ENCODE measurements around the gene STMN3. TPM values are rescaled to one million over a fixed set of nuclear protein-coding genes. Genes with fewer than 3 reads are reported as not detected.
"Not testable (repeated sequence)": the region's sequence is repeated elsewhere in the genome, so short reads cannot be mapped to it uniquely, and the experiment has no call there.

Gene STMN3
- total RNA-seq, 2 experiments from 2014 or later: 49.4 to 54.4 TPM

DNA sequence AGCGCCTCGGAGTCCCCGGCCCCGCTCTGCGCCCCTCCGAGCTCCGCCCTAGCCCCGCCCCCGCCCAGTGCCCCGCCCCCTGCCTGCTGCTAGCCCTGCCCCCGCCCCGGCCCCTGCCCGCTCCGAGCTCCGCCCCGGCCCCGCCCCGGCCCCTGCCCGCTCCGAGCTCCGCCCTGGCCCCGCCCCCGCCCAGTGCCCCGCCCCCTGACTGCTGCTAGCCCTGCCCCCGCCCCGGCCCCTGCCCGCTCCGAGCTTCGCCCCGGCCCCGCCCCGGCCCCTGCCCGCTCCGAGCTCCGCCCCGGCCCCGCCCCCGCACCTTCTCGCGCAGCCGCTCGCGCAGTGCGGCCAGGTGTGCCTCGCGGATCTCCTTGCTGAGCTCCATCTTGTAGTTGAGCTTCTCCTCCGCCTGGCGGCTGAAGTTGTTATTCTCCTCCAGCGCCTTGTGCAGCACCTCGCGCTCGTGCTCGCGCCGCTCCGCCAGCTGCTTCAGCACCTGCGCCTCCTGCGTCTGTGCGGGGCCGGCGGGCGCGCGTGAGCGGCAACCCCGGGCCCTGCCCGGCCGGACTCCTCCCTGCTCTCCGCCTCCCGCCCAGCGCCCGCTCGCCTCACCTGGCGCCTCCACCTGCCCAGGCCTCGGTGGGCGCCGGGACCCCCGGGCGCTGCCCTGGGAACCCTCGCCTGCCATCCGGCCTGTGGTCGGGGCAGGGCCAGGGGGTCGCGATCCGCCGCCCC is 11.3 kb downstream of the STMN3 start:
- Mint-ChIP-seq H3K27me3 (no peaks in the 10 kb centered on the region), H3K36me3 (ENCODE audit: low read depth) (peaks cover 14% of the 10 kb centered on the region), H3K4me3 (peak overlapping the region; percentile 74), H3K4me1 (peaks cover 25% of the 10 kb centered on the region), H3K9me3 (no peaks in the 10 kb centered on the region), H3K27ac (peak overlapping the region; percentile 88)
- ChIA-PET POLR2A (interaction anchor here (0.7 to 1.4 kb wide), 2 partner anchors 14 to 326 kb away, joined by 4 to 5 read pairs; no protein-coding TSS in a partner anchor), CTCF (interaction anchor here (0.6 to 2.5 kb wide), 16 partner anchors 9 to 108 kb away, joined by 3 to 16 read pairs (median 5); partner anchors contain the start of genes GMEB2, HELZ2, LIME1 and PTK6)
- peak; percentile 96 for DNase-seq

- H3K36me3 Mint-ChIP-seq (ENCODE audit: low read depth): peaks cover 14% of the 10 kb centered on the region
- POLR2A ChIA-PET: interaction anchor here (0.6 to 1.4 kb wide), 2 partner anchors 14 to 139 kb away, joined by 3 to 4 read pairs; no protein-coding TSS in a partner anchor
- H3K4me3 Mint-ChIP-seq: peak overlapping the region; percentile 74
- no peaks in the 10 kb centered on the region for H3K27me3 Mint-ChIP-seq
- H3K4me1 Mint-ChIP-seq: peaks cover 28% of the 10 kb centered on the region
- CTCF ChIA-PET: interaction anchor here (0.6 to 2.5 kb wide), 13 partner anchors 9 to 109 kb away, joined by 3 to 16 read pairs (median 5); partner anchors contain the start of genes GMEB2, HELZ2, LIME1 and PTK6
- H3K27ac Mint-ChIP-seq: peak overlapping the region; percentile 88
- H3K9me3 Mint-ChIP-seq: no peaks in the 10 kb centered on the region
- peak; percentile 72 for DNase-seq
Observed at GRCh38 chr20:63641146-63641791, 12.0 kb downstream of the STMN3 start.

- CTCF ChIA-PET: interaction anchor here (2.3 to 2.5 kb wide), 2 partner anchors 13 to 102 kb away, joined by 16 read pairs; partner anchors contain the start of genes PTK6 and STMN3
- H3K27me3 Mint-ChIP-seq, DNase-seq, H3K9me3 Mint-ChIP-seq, POLR2A ChIA-PET: not testable (repeated sequence)
- Mint-ChIP-seq H3K27ac (peak overlapping the region; percentile 100), H3K4me1 (peaks cover 31% of the 10 kb centered on the region), H3K36me3 (ENCODE audit: low read depth) (peaks cover 14% of the 10 kb centered on the region), H3K4me3 (peak overlapping the region; percentile 87)
Observed at GRCh38 chr20:63640686-63641085, 12.5 kb downstream of the STMN3 start.

DNA sequence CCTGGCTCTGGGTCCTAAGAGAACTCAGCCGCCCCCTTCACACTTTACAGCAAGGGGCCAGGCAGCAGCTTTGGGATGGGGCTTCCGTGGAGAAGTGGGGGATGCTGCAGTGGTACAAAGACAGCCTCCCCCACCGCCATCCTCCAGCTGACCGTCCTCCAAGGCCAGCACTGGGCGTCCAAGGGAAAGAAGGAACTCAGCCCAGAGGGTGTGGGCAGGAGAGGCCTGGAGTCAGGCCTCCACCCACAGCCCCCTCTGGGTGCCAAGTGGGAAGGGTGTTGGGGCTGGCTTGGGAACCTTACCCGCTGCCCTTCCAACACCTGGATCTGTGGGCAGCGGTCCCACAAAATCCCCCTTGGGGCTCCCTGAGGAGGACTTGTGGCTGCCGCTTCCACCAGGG is 13.1 kb downstream of the STMN3 start:
- no peaks in the 10 kb centered on the region for H3K9me3 Mint-ChIP-seq
- peak overlapping the region; percentile 87 for H3K4me3 Mint-ChIP-seq
- DNase-seq: no peak
- CTCF ChIA-PET: no interaction called here
- peak overlapping the region; percentile 100 for H3K27ac Mint-ChIP-seq
- H3K4me1 Mint-ChIP-seq: peaks cover 37% of the 10 kb centered on the region
- peaks cover 14% of the 10 kb centered on the region for H3K36me3 Mint-ChIP-seq (ENCODE audit: low read depth)
- H3K27me3 Mint-ChIP-seq: no peaks in the 10 kb centered on the region
- POLR2A ChIA-PET: interaction anchor here (0.6 to 1.5 kb wide), 2 partner anchors 67 to 68 kb away, joined by 3 to 4 read pairs; partner anchors contain the start of genes ARFRP1, HELZ2 and ZGPAT

GRCh38 chr20:63639093-63639975 is 13.9 kb downstream of the STMN3 start:
- H3K4me3 Mint-ChIP-seq: peak overlapping the region; percentile 87
- ChIA-PET CTCF (no interaction called here), POLR2A (interaction anchor here (0.6 to 1.5 kb wide), 2 partner anchors 66 to 69 kb away, joined by 3 to 4 read pairs; partner anchors contain the start of genes ARFRP1, HELZ2 and ZGPAT)

DNA sequence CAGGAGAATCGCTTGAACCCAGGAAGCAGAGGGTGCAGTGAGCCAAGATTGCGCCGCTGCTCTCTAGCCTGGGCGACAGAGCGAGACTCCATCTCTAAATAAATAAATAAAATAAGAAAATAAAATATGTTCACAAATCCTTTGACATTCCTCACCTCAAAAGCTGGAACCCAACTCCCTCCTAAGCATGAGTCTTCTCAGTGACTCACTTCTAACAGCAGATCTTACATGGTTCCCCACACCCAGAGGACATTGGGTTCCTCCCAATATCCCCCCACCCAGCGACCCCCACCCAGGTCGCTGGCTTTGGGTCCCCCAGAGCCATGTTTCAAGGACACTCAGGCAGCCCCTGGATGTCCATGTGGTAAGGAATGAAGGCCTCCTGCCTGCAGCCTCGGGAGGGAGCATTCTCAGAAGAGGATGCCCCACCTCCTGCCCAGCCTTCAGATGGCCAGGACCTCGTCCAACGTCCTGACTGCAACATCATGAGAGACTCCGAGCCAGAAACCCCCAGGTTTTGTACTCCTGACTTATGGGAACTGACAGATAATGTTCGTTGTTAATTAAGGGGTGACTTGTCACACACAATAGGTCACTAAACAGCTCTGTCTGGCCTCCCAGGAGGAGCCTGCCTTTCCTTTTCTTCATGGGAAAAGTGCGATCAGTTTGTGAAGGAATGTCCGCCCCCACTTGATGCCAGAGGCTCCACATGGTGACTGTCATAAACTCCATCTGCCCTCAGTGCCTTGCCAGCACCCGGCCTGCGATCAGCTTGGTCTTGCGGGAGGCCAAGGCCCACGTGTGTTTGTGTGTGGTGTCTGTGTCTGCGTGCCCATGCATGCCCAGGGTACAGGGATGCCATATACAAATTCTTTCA is 16.2 kb downstream of the STMN3 start:
- DNase-seq: no peak
- peak overlapping the region; percentile 96 for H3K27ac Mint-ChIP-seq
- CTCF ChIA-PET: interaction anchor here (0.8 to 1.7 kb wide), 4 partner anchors 12 to 113 kb away, joined by 3 to 5 read pairs (median 4); partner anchors contain the start of gene PTK6
- H3K9me3 Mint-ChIP-seq: no peaks in the 10 kb centered on the region
- POLR2A ChIA-PET: no interaction called here
- H3K36me3 Mint-ChIP-seq (ENCODE audit: low read depth): peaks cover 23% of the 10 kb centered on the region
- H3K4me3 Mint-ChIP-seq: peak overlapping the region; percentile 10
- peaks cover 56% of the 10 kb centered on the region for H3K4me1 Mint-ChIP-seq
- no peaks in the 10 kb centered on the region for H3K27me3 Mint-ChIP-seq

More at GRCh38 chr20:63639093-63639975, 13.9 kb downstream of the STMN3 start:
- H3K9me3 Mint-ChIP-seq: no peaks in the 10 kb centered on the region
- H3K27ac Mint-ChIP-seq: peak overlapping the region; percentile 100
- DNase-seq: peak; percentile 89
- H3K4me1 Mint-ChIP-seq: peaks cover 43% of the 10 kb centered on the region
- no peaks in the 10 kb centered on the region for H3K27me3 Mint-ChIP-seq
- H3K36me3 Mint-ChIP-seq (ENCODE audit: low read depth): peaks cover 14% of the 10 kb centered on the region

GRCh38 chr20:63635431-63636141 is 17.6 kb downstream of the STMN3 start:
- Mint-ChIP-seq H3K4me1 (peaks cover 63% of the 10 kb centered on the region), H3K36me3 (ENCODE audit: low read depth) (peaks cover 25% of the 10 kb centered on the region), H3K9me3 (no peaks in the 10 kb centered on the region), H3K27ac (peak overlapping the region; percentile 98), H3K4me3 (peak overlapping the region; percentile 62), H3K27me3 (no peaks in the 10 kb centered on the region)
- CTCF ChIA-PET: interaction anchor here (0.8 to 1.9 kb wide), 3 partner anchors 33 to 98 kb away, joined by 3 to 7 read pairs (median 6); partner anchors contain the start of gene PTK6
- POLR2A ChIA-PET: interaction anchor here (0.6 kb wide), 2 partner anchors 9 to 10 kb away, joined by 3 to 4 read pairs; partner anchors contain the start of gene GMEB2
- peak; percentile 87 for DNase-seq

DNA sequence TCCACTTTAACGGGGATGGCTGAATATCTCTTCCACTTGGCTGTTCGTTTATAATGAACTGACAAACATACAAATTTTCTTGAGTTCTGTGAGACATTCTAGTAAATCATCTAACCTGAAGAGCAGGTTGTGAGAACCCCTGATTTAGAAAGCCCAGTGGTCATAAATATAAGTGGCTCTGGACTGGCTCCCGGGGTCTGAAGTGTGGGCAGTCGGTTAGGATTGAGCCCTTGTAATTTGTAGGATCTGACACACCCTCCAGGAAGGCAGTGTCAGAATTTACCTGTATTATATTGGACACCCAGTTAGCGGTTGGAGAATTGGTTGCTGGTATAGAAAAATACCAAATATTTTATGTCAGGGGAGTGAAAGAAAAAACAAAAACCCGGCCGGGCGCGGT is 19.5 kb downstream of the STMN3 start:
- no peaks in the 10 kb centered on the region for H3K9me3 Mint-ChIP-seq
- no peak for DNase-seq
- H3K4me3 Mint-ChIP-seq: no peak overlapping the region
- H3K36me3 Mint-ChIP-seq (ENCODE audit: low read depth): peaks cover 28% of the 10 kb centered on the region
- ChIA-PET POLR2A (no interaction called here), CTCF (interaction anchor here (0.6 kb wide), 1 partner anchor 114 kb away, joined by 5 read pairs; no protein-coding TSS in a partner anchor)
- peak overlapping the region; percentile 84 for H3K27ac Mint-ChIP-seq
- peaks cover 67% of the 10 kb centered on the region for H3K4me1 Mint-ChIP-seq
- H3K27me3 Mint-ChIP-seq: no peaks in the 10 kb centered on the region

DNA sequence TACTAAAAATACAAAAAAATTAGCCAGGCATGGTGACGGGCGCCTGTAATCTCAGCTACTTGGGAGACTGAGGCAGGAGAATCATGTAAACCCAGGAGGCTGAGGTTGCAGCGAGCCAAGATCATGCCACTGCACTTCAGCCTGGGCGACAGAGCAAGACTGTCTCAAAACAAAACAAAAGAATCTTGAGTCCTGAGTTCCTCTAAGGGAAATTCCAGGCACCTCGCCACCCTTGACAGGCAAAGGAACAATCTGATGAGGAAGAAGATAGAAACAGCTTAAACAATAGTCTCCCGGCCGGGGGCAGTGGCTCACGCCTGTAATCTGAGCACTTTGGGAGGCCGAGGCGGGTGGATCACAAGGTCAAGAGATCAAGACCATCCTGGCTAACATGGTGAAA is 21.8 kb downstream of the STMN3 start:
- POLR2A ChIA-PET, H3K27ac Mint-ChIP-seq, H3K9me3 Mint-ChIP-seq, H3K4me3 Mint-ChIP-seq, H3K27me3 Mint-ChIP-seq: not testable (repeated sequence)
- peaks cover 57% of the 10 kb centered on the region for H3K4me1 Mint-ChIP-seq
- CTCF ChIA-PET: interaction anchor here (1.1 to 1.3 kb wide), 2 partner anchors 11 to 407 kb away, joined by 3 to 4 read pairs; no protein-coding TSS in a partner anchor
- peaks cover 31% of the 10 kb centered on the region for H3K36me3 Mint-ChIP-seq (ENCODE audit: low read depth)
- peak; percentile 4 for DNase-seq

DNA sequence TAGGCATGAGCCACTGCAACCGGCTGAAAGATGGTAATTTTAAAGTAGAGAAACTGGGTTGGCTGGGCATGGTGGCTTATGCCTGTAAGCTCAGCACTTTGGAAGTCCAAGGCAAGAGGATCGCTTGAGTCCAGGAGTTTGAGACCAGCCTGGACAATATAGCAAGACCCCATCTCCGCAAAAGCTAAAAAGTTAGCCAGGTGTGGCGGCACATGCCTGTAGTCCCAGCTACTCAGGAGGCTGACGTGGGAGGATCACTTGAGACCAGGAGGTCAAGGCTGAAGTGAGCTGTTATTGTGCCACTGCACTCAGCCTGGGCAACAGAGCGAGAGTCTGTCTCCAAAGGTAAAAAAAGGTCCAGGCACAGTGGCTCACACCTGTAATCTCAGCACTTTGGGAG is 22.3 kb downstream of the STMN3 start:
- CTCF ChIA-PET: interaction anchor here (1.1 kb wide), 1 partner anchor 11 kb away, joined by 3 read pairs; no protein-coding TSS in a partner anchor
- H3K36me3 Mint-ChIP-seq (ENCODE audit: low read depth): peaks cover 31% of the 10 kb centered on the region
- H3K27ac Mint-ChIP-seq, H3K4me3 Mint-ChIP-seq, H3K27me3 Mint-ChIP-seq, POLR2A ChIA-PET, DNase-seq, H3K9me3 Mint-ChIP-seq: not testable (repeated sequence)
- peaks cover 57% of the 10 kb centered on the region for H3K4me1 Mint-ChIP-seq

Data from activated CD4-positive, alpha-beta T cell treated with anti-CD3 and anti-CD28 coated beads, Interleukin-2, amount 10 ng/mL, durations not matched to agents 7 days and 5 days (primary cell).